ENCODE data around the gene OR4K1.

GRCh38 chr14:19902409-19902808 is 28.3 kb upstream of the OR4K1 start:
- no peak for TF ChIP-seq CBX3 (IDR thresholded peaks at IDR 0.05; ENCODE audit: low read depth)
- no peak for TF ChIP-seq REST (IDR thresholded peaks at IDR 0.05; ENCODE audit: low read depth)
- no peak for TF ChIP-seq CTCF (IDR thresholded peaks at IDR 0.05 in 2 of 3, conservative IDR thresholded peaks at IDR 0.05 in 1 of 3; ENCODE audit: borderline replicate concordance in 1 of 3, insufficient read depth in 1 of 3, low read depth in 2 of 3, low read length in 2 of 3)
- TF ChIP-seq YY1 (IDR thresholded peaks at IDR 0.05; ENCODE audit: extremely low read depth, insufficient replicate concordance, low read depth, low read length), result no peak
- TF ChIP-seq POLR2A (IDR thresholded peaks at IDR 0.05; ENCODE audit: borderline replicate concordance, extremely low read depth, insufficient read depth, insufficient read length), result no peak
- no peak for TF ChIP-seq ZFX (IDR thresholded peaks at IDR 0.05)
- TF ChIP-seq POLR2AphosphoS5 (IDR thresholded peaks at IDR 0.05; ENCODE audit: low read depth, low read length), result no peak
- no peak for TF ChIP-seq EZH2 (IDR thresholded peaks at IDR 0.05)
- no peak for TF ChIP-seq SRF (IDR thresholded peaks at IDR 0.05; ENCODE audit: low read depth)

Measured in HCT116 (cell line).